NOMO-1 (cell line): ENCODE measurements around the gene TRIM39.
A peak's percentile ranks its signal among the peaks of the same experiment; 100 is the strongest.
"Not testable (repeated sequence)": the region's sequence is repeated elsewhere in the genome, so short reads cannot be mapped to it uniquely, and the experiment has no call there.

ENCODE experiments used
- DNase-seq, 2 experiments: peaks; one replicate each; lab custom pipeline; 2025; ENCODE audit not compliant: unreplicated experiment in 2 of 2; lab: John Stamatoyannopoulos, UW

The TRIM39 gene

DNA sequence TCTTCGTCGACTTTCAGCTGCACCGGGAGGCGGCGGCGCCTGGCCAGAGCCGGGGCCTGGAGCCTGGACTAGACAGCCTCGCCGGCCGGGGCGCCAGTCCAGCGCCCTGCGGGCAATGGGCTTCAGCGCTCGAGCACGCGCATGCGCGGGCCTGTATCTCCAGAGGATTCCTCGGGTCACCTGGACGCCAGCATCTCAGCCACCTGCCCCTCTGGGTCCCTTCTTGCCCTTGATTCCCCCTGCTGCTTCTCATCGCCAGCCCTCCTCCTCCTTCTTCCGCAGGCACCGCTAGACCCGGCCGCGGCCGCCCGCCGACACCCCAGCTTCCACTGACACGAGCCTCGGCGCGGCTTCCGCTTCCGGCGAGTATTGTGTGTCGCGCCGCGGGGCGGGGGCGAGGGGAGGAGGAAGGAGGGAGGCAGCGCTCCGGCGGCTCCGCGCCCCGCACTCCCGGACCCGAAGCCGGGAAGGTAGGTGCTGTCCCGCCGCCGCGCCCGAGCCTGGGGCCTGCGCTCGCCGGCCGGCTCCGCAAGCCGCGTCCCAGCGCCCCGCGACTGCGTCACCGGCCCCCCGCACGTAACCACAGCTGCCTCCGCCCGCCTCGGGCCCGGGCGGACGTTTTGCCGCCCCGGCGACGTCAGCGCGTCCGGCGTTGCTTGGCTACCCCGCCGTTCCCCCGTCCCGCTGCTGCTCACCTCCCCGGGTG is at the start of gene TRIM39:
Gene TRIM39, plus strand, starts transcription at position 402 of the 706 bp plus-strand sequence. CDS start 2,391 bp downstream, outside the sequence.
- DNase-seq = peak; percentile 64 to 73

DNA sequence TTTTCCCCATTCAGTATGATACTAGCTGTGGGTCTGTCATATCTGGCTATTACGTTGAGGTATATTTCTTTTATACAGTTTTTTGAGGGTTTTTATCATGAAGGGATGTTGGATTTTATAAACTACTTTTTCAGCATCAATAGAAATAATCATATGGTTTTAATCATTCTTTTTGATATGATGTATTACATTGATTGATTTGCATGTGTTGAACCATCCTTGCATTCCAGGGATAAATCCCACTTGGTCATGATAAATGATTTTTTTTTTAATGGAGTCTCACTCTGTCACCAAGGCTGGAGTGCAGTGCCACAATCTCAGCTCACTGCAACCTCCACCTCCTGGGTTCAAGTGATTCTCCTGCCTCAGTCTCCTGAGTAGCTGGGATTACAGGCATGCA is 45.7 kb upstream of the TRIM39 start:
- DNase-seq = not testable (repeated sequence)

DNA sequence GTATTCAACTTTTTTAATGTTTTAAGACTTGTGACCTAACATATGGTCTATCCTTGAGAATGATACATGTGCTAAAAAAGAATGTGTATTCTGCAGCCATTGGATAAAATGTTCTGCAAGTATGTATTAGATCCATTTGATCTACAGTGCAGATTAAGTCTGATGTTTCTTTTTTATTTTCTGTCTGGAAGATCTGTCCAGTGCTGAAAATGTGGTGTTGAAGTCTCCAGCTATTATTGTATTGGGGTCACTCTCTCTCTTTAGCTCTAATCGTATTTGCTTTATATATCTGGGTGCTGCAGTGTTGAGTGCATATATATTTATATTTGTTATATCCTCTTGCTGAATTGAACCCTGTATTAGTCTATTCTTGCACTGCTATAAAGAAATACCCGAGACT is 44.2 kb upstream of the TRIM39 start:
- DNase-seq = no peak

DNA sequence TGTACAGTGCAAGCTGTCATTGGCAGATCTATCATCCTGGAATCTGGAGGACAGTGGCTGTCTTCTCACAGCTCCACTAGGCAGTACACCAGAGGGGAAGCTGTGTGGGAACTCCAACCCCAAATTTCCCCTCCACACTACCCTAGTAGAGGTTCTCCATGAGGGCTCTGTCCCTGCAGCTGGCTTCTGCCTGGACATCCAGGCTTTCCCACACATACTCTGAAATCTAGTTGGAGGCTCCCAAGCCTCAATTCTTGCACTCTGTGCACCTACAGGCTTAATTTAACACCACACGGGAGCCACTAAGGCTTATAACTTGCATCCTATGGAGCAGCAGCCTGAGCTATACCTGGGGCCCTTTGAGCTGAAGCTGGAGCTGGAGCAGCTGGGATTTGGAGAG is 43.0 kb upstream of the TRIM39 start:
- DNase-seq = no peak

GRCh38 chr6:30287139-30287538 is 39.6 kb upstream of the TRIM39 start:
- DNase-seq = no peak

DNA sequence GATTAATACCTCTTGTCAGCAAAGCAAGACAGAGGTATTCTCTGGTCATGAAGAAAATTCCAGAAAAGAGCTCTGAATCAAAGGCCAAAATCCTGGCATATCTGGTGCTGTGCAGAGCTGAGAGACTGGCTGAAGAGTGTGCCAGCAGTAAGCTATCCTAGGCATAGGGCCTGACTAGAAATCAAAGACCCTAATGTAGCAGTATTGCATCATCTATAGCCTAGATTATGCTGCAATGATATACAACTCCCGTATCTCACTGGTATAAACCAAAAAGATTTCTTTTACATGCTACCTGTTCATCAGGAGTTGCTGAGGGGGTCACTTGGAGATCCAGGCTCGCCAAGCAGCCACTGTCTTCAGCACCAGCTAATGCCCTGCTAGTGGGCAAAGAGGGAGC is 30.9 kb upstream of the TRIM39 start:
- DNase-seq = no peak

- no peak for DNase-seq
These were observed 22.7 kb upstream of the TRIM39 start for GRCh38 chr6:30304002-30304401.

DNA sequence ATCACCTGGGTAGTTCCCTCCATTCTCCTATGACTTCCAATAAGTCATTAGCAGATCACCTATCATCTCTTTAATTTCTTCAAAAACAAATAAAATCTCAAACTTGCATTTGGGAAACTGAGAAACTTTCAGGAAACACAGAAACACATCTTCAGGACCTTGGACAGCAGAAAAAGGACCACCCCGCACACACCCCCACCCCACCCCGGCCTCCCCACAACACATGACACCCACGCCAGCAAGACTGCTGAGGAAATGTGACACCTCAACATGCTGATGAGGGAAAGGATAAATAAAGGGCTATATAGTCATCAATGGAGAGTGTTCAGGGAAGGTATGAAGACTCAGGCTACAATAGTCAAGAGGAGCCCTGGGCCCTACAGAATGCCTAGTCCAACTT is 15.6 kb upstream of the TRIM39 start:
- no peak for DNase-seq

DNA sequence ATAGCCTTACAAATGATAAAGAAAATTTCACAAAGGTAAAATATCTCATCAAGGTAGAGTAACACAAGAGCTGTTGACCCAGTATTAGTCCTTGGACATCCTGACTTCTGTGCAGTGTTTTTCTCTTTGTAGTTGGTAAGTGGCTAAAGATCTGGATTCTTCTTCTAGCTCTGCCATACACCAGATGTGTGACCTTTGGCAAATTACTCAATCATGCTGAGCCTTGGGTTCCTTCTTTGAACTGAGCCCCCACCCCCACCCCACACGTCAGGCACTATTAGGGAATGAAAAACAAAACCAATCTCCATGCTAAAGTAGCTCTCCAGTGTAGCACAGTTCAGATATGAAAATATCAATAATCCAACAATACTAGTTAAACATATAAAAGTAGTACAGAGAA is 15.1 kb upstream of the TRIM39 start:
- DNase-seq = no peak

DNA sequence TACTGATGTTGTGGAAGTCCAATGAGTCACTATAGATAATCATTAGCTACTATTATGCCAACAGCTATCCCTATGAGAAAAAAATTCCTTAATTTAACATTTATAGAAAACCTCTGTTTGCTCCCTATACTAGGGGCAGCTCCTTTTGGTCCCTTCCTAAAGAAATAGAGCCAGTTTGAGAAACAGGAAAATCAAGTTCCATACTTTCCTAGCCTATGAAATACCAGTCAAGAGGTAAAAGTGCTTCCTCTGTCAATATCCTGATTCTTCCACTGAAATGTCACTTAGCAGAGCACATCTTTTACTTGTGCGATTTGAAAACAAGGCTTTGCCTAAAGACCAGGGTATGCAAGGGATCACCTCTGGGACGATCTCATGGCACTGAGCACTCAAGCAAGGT is 14.5 kb upstream of the TRIM39 start:
- DNase-seq = no peak

GRCh38 chr6:30312676-30313321 is 13.9 kb upstream of the TRIM39 start:
- no peak for DNase-seq

DNA sequence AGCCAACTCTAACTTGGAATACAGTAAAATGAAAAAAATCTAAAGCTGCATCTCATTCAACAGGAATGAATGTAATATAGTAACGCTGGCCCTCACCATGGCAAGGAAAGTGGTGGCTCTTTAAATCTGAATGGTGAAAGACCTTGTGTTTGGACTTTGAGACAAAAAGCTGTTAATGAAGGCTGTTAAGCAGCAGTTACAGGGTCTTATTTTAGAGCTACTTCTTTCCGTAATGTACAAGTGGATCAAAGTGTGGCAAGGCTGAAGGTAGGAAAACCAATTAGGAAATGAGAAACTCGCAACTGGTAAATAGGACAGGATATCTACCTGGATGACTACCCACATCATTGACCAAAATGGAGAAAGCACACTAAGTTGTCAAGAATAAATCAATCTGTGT is 11.6 kb upstream of the TRIM39 start:
- DNase-seq = no peak

DNA sequence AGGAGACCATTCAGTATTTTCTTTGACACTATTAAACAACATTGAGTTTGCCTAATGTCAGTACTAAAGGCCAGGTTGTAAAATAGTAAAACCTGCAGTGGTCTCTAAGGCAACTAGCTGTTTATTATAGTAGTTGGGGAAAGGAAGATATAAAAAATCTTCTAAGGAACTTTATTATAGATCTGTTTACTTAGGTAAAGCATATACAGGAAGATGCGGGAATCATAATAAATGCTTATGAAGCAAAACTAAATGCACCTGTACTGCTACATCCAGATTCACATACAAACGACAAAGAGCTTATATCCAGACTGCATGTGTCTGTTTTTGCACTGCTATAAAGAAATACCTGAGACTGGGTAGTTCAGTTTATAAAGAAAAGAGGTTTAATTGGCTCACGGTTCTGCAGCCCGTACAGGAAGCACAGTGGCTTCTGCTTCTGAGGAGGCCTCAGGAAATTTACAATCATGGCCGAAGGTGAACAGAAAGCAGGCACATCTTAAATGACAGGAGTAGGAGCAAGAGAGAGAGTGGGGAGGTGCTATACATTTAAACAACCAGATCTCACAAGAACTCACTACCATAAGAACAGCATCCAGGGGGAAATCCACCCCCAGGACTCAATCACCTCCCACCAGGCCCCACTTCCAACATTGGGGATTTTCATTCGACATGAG is 8.7 kb upstream of the TRIM39 start:
- no peak for DNase-seq

DNA sequence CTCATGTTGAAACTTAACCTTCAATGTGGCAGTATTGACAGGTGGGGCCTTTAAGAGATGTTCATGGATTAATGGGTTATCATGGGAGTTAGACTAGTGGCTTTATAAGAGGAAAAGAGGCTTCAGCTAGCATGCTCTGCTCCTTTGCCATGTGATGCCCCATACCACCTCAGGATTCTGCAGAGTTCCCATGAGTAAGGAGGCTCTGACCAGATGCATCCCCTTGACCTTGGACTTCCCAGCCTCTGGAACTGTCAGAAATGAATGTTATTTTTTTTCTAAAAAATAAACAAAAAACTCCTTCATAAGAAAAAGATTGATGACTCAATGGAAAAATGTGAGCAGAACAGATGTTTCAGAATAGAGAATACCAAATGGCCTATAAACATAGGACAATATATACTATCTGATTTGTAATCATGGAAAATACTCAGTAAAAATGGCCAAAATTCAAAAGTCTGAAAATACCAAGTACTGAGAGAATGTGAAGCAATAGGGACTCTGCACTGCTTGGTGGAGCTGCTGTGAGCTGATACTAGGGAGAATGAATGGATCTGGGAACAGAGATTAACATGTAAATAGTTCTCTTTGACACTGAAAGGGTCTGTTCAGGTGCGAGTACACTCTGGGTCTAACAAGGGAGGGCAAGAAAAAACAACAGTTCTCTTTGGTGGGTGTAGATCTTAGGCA is 7.4 kb upstream of the TRIM39 start:
- DNase-seq = no peak

DNA sequence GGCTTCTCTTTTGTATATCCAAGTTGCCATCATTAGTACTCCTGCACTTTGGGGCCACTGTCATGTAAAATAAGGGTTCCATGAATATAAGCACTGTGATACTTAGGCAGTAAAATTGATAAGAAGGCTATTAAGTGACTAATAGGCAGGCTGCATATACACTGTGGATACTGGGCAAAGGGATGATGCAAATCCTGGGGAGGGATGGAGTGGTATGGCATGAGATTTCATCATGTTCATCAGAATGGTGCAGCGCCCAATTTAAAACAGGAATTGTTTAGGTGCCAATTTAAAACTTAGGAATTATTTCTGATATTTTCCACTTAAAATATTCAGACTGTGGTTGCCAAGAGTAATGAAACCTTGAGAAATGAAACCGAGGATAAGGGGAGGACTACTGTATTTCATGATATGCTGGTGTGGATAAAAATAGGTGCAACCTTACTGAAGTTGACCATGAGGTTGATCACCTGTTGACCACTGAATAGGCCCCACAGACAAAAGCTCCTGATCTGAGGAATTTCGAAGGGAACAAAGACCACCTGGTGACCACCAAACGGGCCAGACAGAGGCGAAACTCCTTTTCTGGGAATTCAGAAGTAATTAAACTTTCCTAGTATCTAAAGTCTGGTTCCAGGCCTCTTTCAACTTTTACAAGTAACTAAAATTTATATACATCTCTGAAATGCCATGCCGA is 4.9 kb upstream of the TRIM39 start:
- DNase-seq = no peak

- no peak for DNase-seq
These were observed 3.9 kb upstream of the TRIM39 start for GRCh38 chr6:30322527-30323501.

GRCh38 chr6:30323806-30324205 is 2.9 kb upstream of the TRIM39 start:
- no peak for DNase-seq

DNA sequence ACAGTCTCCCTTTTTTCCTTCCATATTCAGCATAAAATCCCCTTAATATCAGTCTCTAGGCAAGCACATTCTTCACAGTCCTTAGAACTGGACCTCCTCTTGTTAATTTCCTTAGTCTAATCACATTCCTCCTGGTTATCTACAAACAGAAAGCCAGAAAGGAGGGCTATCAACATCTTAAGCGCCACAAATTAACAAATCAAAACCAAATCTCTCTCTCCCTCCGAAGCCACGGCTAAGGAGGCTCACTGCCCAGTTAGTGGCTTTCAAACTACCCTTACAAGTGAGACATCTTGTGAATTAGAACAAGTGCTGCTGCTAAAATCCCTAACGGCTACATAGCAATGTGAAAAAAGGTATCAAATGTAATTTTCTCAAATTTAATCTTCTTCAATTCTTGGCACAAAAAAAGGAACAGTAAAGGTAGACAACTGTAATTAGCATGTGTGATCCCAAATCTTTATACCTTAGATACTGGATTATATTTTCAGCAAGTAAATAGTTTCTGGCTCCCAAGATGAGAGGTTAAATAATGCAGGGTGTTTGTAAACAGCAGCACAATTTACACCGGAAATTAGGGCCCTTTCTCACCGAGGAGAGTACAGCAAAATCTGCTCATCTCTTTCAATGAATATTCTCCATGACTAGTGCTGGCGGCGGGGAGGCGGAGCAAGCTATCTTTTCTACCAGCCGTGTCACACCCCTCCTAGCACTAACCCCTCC is 1.4 kb upstream of the TRIM39 start:
- peak; percentile 25 to 37 for DNase-seq
